ENCODE measurements around the gene ST3GAL5.

ST3GAL5 gene

DNA sequence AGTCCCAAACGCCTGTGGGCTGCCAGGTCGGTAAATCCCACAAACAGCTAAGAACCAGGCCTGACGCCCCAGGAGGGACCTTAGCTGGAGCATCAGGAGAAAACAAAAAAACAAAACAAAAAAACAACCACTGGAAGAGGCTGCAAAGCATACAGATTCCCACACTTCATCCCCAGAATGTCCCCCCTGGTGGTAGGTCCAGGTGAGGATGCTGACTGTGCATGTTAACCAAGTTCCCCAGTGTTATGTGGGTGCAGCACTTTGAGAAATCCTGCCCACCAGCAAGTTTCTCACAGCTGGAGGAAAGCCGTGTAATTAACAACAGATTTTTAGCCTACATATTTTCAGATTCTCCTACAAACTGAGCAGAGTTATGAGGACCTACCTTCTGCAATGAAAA is 15.1 kb downstream of the ST3GAL5 start:
- in situ Hi-C loops (cut with MboI; ENCODE audit: low sequenced_read_pairs) = no loop called here
- Histone ChIP-seq H3K36me3 (replicated peaks) (no peaks in the 10 kb centered on the region), H3K4me3 (no peak overlapping the region), H3K9me3 (no peaks in the 10 kb centered on the region), H3K4me1 (peaks cover 13% of the 10 kb centered on the region), H3K27me3 (ENCODE audit: low read depth) (no peaks in the 10 kb centered on the region)
- no peak for DNase-seq (ENCODE audit: low spot score in 2 of 2)

DNA sequence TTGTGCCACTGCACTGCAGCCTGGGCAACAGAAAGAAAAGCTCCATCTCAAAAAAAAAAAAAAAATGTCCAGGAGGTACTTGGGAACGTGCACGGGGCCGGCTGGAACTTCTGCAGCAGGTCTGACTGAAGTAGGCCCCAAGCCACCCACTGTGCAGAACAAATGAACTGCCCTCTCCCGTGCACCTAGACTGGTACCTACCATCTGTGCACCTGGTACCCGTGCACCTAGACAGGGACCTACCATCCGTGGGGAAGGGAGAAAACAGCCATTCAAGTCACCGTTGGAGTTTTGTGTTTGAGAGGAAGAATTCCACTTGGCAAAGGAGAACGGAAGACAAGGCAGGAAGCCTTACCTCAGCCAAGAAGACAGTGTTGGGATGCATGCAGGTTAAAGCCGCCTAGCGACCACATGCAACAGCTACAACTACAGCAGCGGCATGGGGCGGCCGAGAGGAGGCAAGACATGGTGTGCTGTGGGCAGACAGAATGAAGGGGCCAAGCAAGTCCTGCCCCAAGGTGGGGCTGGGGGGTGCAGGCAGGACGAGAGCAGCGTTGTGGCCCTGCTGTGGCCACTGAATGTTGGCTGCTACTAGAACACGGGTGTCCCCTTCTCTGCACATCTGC is 16.1 kb downstream of the ST3GAL5 start:
- H3K27me3 ChIP-seq (ENCODE audit: low read depth) = no peaks in the 10 kb centered on the region
- H3K4me3 ChIP-seq = no peak overlapping the region
- in situ Hi-C loops (cut with MboI; ENCODE audit: low sequenced_read_pairs) = no loop called here
- peaks cover 13% of the 10 kb centered on the region for H3K4me1 ChIP-seq
- H3K9me3 ChIP-seq = no peaks in the 10 kb centered on the region
- no peaks in the 10 kb centered on the region for H3K36me3 ChIP-seq (replicated peaks)
- DNase-seq (ENCODE audit: low spot score in 2 of 2) = no peak

DNA sequence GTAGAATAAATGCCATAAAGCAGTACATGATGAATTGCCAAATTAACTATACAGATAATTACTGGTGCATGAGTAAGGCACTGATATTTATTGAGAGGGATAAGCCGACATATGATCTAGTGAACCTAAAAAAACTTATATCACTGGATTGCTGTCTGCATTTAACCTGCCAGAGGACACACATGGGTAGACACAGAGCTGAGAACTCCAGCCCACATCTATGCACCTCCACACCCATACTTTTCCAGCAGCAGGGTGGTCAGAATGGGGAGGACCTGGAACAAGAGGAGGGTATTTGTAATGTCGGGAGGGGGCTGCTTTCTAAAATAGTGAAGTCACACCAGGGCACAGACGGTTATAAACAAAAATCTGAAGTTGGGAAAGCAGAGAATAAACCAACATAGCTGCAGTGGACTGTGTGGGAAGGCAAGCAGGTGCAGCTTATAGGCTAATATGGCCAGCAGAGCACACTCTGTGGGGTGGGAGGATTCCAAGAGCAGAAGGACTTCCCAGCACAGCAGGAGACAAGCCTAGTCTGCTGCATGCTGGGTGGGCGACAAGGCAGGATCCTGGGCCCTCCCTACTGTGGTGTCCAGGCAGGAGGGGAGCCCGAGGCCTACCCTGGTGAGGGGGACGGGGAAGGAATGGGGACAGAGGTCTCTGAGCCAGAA is 17.2 kb downstream of the ST3GAL5 start:
- no peaks in the 10 kb centered on the region for H3K27me3 ChIP-seq (ENCODE audit: low read depth)
- no peak overlapping the region for H3K4me3 ChIP-seq
- no peak for DNase-seq (ENCODE audit: low spot score in 2 of 2)
- peaks cover 13% of the 10 kb centered on the region for H3K4me1 ChIP-seq
- no peaks in the 10 kb centered on the region for H3K9me3 ChIP-seq
- in situ Hi-C loops (cut with MboI; ENCODE audit: low sequenced_read_pairs) = no loop called here
- no peaks in the 10 kb centered on the region for H3K36me3 ChIP-seq (replicated peaks)

DNA sequence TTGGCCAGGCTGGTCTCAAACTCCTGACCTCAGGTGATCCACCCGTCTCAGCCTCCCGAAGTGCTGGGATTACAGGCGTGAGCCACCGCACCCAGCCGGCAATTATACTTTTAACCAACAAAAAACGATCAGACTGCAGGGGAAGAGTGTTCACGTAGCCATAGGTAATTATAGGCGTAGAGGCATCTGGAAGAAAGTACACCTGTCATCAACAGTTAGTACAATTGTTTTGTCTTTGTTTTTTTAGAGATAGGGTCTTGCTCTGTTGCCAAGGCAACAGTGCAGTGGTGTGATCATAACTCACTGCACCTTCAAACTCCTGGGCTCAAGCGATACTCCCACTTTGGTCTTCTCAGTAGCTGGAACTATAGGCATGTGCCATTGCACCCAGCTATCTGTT is 20.0 kb downstream of the ST3GAL5 start:
- Histone ChIP-seq H3K9me3 (no peaks in the 10 kb centered on the region), H3K4me3 (no peak overlapping the region), H3K4me1 (no peaks in the 10 kb centered on the region; the same call in 1 of the 2 replicates), H3K36me3 (replicated peaks) (no peaks in the 10 kb centered on the region), H3K27me3 (ENCODE audit: low read depth) (no peaks in the 10 kb centered on the region)
- in situ Hi-C loops (cut with MboI; ENCODE audit: low sequenced_read_pairs) = no loop called here
- no peak for DNase-seq (ENCODE audit: low spot score in 2 of 2)

DNA sequence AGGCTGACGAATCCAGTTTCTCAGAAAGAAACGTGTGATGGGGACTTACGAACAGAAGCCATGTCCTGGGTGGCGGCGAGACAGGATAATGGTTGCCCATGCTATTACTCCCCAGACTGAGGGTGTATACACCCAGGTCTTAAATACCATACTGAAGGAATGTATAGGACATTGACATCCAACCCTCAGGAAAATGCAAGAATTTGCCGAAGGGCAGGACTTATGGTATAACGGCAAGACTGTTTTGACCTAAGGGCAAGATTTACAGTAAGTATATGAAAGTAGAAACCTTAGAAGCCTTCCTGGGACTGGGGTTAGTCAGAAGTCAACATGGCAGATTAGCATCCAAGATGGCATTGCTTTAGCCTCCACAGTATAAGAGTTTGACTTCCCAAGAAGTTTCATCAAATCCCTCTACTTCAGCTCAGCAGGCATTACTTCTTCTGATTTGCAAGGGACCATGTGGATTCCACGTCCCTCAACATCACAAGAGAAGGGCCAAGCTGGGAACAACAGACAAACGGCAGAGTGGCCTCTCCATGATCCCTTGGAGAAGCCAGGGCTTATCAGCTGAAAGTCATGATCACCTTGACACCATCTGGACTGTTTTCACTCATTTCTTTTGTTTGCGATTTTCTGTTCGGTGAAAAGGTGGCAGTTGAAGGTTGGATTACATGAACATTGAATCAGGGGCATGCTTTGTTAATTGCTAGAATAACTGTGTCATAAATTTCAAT is 21.1 kb downstream of the ST3GAL5 start:
- DNase-seq (ENCODE audit: low spot score in 2 of 2) = no peak
- no peaks in the 10 kb centered on the region for H3K9me3 ChIP-seq
- H3K27me3 ChIP-seq (ENCODE audit: low read depth) = no peaks in the 10 kb centered on the region
- H3K4me3 ChIP-seq = no peak overlapping the region
- in situ Hi-C loops (cut with MboI; ENCODE audit: low sequenced_read_pairs) = no loop called here
- H3K4me1 ChIP-seq = no peaks in the 10 kb centered on the region; the same call in 1 of the 2 replicates
- H3K36me3 ChIP-seq (replicated peaks) = no peaks in the 10 kb centered on the region

DNA sequence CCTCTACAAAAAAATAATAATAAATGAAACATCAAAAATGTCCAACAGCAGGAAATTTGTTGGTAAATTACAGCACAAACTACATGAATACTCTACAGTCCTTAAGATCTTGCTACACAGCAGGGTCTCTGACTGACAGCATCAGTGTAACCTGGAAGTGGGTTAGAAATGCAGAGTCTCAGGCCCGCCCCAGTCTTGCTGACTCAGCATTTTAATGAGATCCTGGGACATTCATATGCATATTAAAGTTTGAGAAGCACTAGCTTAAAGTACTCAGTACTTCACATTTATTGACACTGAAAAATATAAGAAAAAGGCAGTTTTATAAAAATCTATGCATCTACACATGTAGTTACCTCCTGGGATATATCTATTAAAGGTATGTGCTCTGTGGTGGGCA is 21.7 kb downstream of the ST3GAL5 start:
- DNase-seq (ENCODE audit: low spot score in 2 of 2) = no peak
- H3K4me1 ChIP-seq = no peaks in the 10 kb centered on the region; the same call in 1 of the 2 replicates
- H3K36me3 ChIP-seq (replicated peaks) = no peaks in the 10 kb centered on the region
- no peaks in the 10 kb centered on the region for H3K27me3 ChIP-seq (ENCODE audit: low read depth)
- H3K4me3 ChIP-seq = no peak overlapping the region
- in situ Hi-C loops (cut with MboI; ENCODE audit: low sequenced_read_pairs) = no loop called here
- H3K9me3 ChIP-seq = no peaks in the 10 kb centered on the region

DNA sequence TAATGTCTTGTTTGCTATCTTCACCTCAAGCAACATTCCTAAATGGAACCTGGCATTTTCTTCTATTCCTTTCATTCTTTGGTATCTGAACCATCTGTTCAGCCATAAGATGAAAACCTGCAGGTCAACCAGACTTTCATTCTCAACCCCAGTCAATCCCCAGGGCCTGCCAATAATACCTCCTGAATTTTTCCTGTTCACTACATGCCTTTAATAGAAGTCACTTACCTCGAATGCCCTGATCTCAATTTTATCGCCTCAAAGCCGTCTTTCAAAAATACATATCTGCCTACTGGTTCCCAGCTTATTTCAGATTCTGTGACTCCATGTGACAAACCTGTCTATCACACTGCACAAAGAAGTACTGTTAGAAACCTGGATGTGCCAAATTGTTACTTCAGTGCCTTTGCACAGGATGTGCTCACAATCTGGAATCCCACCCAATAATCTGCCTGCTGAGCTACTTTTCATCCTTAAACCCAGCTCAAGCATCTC is 22.6 kb downstream of the ST3GAL5 start:
- no peak overlapping the region for H3K4me3 ChIP-seq
- in situ Hi-C loops (cut with MboI; ENCODE audit: low sequenced_read_pairs) = no loop called here
- H3K36me3 ChIP-seq (replicated peaks) = no peaks in the 10 kb centered on the region
- no peaks in the 10 kb centered on the region for H3K9me3 ChIP-seq
- DNase-seq (ENCODE audit: low spot score in 2 of 2) = no peak
- peaks cover 5% of the 10 kb centered on the region for H3K4me1 ChIP-seq
- no peaks in the 10 kb centered on the region for H3K27me3 ChIP-seq (ENCODE audit: low read depth)

DNA sequence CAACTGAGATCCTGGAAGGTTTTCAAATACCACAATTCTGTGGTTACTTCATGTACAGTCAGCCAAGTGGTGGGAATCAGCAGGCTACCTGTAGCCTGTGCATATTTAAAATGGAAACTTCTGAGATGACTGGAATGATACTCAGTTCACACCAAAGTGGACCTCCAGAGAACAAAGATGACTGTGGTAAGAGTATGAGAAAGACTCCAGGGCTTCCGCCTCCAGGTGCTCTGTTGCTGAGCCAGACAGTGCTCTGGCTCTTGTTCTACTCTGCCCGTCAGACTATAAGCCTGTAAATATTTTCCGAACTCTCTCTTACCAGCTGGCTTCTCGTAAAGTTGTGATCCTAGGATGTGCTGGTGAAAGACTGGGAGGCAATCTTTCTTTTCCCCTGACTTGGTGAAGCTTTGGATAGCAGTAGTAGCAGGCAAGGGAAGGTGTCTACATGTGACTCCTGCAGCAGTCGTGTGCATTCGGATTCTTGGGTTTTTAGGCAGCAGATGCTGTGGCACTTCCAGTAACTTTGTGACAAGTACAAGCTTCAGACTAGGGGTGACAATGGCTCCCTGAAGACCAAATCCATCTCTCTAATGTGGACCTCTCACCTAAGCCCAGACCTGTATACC is 23.1 kb downstream of the ST3GAL5 start:
- Histone ChIP-seq H3K9me3 (no peaks in the 10 kb centered on the region), H3K27me3 (ENCODE audit: low read depth) (no peaks in the 10 kb centered on the region), H3K36me3 (replicated peaks) (no peaks in the 10 kb centered on the region), H3K4me3 (no peak overlapping the region), H3K4me1 (peaks cover 8% of the 10 kb centered on the region)
- in situ Hi-C loops (cut with MboI; ENCODE audit: low sequenced_read_pairs) = no loop called here
- no peak for DNase-seq (ENCODE audit: low spot score in 2 of 2)

DNA sequence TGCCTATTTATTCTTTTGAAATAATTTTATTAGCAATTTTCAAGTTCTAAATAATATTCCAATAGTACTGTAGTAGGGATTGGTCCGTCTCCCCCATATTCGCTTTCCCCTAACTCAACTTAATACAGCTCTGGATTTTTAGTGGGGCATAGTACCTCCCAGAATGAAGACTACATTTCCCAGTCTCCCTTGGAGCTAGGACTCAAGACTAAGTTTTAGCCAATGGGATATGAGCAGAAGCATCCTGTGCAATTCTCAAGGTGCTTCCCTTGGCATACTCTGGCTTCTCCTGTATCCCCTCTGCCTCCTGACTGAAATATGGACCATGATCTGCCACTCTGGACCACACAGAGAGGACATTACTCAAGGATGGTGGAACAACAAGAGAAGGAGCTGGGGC is 24.1 kb downstream of the ST3GAL5 start:
- Histone ChIP-seq H3K27me3 (ENCODE audit: low read depth) (no peaks in the 10 kb centered on the region), H3K9me3 (no peaks in the 10 kb centered on the region), H3K4me1 (peaks cover 8% of the 10 kb centered on the region), H3K36me3 (replicated peaks) (no peaks in the 10 kb centered on the region), H3K4me3 (no peak overlapping the region)
- no peak for DNase-seq (ENCODE audit: low spot score in 2 of 2)
- in situ Hi-C loops (cut with MboI; ENCODE audit: low sequenced_read_pairs) = no loop called here

DNA sequence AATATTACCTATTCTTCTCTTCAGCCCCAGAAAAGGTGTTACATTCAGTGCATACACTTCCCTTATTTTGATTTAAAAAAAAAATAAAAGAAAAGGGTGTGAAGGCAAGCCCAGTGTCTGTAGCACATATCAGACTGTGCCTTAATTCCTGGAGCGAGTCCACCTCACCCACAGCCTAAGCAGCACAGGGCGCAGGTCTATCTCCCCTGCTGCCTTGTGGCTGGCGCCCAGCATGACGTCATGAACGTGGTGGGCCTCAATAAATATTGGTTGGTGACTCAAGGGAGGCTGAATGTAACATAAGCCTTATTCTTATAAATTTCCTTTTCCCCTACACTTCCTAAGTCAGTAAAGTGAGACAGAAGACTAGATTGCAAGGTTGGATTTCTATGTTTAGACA is 26.4 kb downstream of the ST3GAL5 start:
- Histone ChIP-seq H3K4me3 (no peak overlapping the region), H3K27me3 (ENCODE audit: low read depth) (no peaks in the 10 kb centered on the region), H3K9me3 (no peaks in the 10 kb centered on the region), H3K4me1 (peaks cover 8% of the 10 kb centered on the region), H3K36me3 (replicated peaks) (no peaks in the 10 kb centered on the region)
- no peak for DNase-seq (ENCODE audit: low spot score in 2 of 2)
- in situ Hi-C loops (cut with MboI; ENCODE audit: low sequenced_read_pairs) = no loop called here

DNA sequence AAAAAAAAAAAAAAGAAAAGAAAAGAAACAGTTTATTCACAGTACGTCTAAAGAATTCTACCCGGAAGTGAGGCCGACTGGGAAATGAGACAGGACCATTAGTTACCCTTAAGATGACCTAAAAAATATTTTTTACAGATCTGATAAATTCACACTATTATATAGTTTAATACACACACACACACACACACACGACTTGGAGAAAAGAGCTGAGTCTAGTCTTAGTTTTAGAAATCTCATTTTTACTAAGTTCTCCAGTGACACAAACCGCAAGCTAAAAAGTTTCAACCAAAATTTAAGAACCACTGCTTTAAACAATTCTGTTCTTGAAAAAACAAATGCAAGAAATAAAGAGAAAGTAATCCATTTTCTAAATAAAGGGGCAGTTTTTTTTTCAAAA is 27.1 kb downstream of the ST3GAL5 start:
- no peak for DNase-seq (ENCODE audit: low spot score in 2 of 2)
- in situ Hi-C loops (cut with MboI; ENCODE audit: low sequenced_read_pairs) = no loop called here
- Histone ChIP-seq H3K27me3 (ENCODE audit: low read depth) (no peaks in the 10 kb centered on the region), H3K36me3 (replicated peaks) (no peaks in the 10 kb centered on the region), H3K9me3 (no peaks in the 10 kb centered on the region), H3K4me1 (peaks cover 8% of the 10 kb centered on the region), H3K4me3 (no peak overlapping the region)

DNA sequence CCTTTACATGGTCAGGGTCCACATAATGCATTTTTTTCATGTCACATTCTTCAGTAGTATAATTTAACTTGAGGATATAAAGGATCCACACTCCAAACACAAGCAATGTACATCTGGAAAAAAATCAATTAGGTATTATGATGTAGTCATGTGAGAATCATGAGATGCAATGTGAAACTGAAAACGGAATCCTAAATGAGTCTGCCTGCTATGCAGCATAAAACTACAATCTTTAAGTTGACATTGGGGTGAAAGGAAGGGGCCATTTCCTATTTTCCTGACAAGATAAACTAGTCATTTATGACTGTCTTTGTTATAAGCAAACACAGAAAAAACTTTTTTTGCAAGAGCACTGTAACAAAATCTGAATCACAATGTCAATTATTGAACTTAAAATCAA is 27.6 kb downstream of the ST3GAL5 start:
- H3K9me3 ChIP-seq = no peaks in the 10 kb centered on the region
- no peaks in the 10 kb centered on the region for H3K36me3 ChIP-seq (replicated peaks)
- peaks cover 8% of the 10 kb centered on the region for H3K4me1 ChIP-seq
- H3K27me3 ChIP-seq (ENCODE audit: low read depth) = no peaks in the 10 kb centered on the region
- H3K4me3 ChIP-seq = no peak overlapping the region
- DNase-seq (ENCODE audit: low spot score in 2 of 2) = peak in 1 of 2 experiments; percentile 16
- in situ Hi-C loops (cut with MboI; ENCODE audit: low sequenced_read_pairs) = no loop called here

DNA sequence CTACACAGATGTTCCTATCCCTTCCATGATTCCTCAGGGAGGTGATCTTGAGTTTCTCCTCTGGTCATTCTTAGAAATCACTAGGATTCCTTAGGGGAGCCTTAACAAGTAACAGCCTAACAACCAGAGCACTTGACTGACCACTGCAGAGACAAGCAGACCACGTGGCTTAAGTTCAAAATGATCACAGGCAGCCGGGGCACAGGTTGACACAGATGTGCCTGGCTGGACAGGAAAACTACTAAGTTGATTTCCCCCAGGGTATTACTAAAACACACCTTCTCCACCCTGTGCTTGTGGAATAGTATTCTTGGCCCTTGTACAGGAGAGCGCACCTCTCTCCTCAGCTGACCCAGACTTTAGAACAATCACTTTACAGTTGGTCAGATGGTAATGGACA is 29.9 kb downstream of the ST3GAL5 start:
- no peak for DNase-seq (ENCODE audit: low spot score in 2 of 2)
- Histone ChIP-seq H3K27me3 (ENCODE audit: low read depth) (no peaks in the 10 kb centered on the region), H3K36me3 (replicated peaks) (no peaks in the 10 kb centered on the region; the same call in 1 of the 2 replicates), H3K9me3 (no peaks in the 10 kb centered on the region), H3K4me3 (no peak overlapping the region), H3K4me1 (peaks cover 8% of the 10 kb centered on the region)
- in situ Hi-C loops (cut with MboI; ENCODE audit: low sequenced_read_pairs) = no loop called here

DNA sequence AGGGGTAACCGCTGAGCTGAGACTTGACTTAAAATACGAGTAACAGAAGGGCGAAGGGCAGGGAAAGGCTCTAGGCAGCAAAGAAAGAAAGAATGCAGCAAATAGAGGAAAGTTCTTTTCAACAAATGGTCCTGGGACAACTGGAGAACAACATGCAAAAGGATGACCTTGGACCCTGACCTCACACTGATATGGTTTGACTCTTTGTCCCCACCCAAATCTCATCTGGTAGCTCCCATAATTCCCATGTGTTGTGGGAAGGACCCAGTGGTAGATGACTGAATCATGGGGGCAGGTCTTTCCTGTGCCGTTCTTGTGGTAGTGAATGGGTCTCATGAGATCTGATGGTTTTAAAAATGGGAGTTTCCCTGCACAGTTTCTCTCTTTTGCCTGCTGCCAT is 33.9 kb downstream of the ST3GAL5 start:
- H3K9me3 ChIP-seq = no peaks in the 10 kb centered on the region
- no peaks in the 10 kb centered on the region; the same call in 1 of the 2 replicates for H3K36me3 ChIP-seq (replicated peaks)
- H3K4me3 ChIP-seq = no peak overlapping the region
- H3K4me1 ChIP-seq = peaks cover 5% of the 10 kb centered on the region
- H3K27me3 ChIP-seq (ENCODE audit: low read depth) = no peaks in the 10 kb centered on the region
- in situ Hi-C loops (cut with MboI; ENCODE audit: low sequenced_read_pairs) = no loop called here
- no peak for DNase-seq (ENCODE audit: low spot score in 2 of 2)

All from HAP-1 (cell line).